GM13976 (cell line): ENCODE results near the gene SYT14.
"Not testable (repeated sequence)": the region's sequence is repeated elsewhere in the genome, so short reads cannot be mapped to it uniquely, and the experiment has no call there.

ENCODE experiments used
- DNase-seq: peaks from one replicate; pipeline ENCODE4 v3.0.0; 2012; ENCODE audit warnings: low spot score
- in situ Hi-C: fragments of 300-500 bp; cut with MboI; formaldehyde crosslinking; loops from one replicate; pipeline ENCODE4 v1.12.0; 2022; ENCODE audit warnings: low sequenced_read_pairs, mixed read lengths, inconsistent platforms; ENCODE audit not compliant: unreplicated experiment
- TF ChIP-seq, protein P1 (sequence below): IDR thresholded peaks from 2 replicates; pipeline ENCODE4 v1.5.1; 2012; ENCODE audit warnings: borderline replicate concordance, mild to moderate bottlenecking; ENCODE audit not compliant: insufficient read depth; ENCODE audit errors: extremely low read depth, missing control alignments, control extremely low read depth

The SYT14 gene

DNA sequence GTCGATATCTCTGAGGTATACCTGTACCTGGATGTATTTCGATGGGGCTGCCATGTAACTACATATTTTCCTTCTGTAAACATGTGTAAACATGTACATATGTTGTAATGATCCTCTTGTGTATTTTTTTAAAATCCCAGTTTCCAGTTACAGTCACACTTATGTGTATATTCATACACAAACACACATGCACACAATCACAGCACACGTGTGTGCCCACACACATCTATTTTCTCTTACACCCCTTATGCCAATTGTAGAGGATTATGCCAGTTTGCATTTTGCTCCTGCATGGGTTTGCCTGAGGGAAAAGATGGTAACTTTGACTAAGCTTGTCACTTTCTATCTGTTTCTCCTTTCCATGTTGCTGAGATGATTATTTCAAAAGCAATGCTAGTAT, 10.1 kb downstream of the SYT14 start:
- DNase-seq: no peak
- in situ Hi-C loops: no loop called here
- TF ChIP-seq, protein P1, sequence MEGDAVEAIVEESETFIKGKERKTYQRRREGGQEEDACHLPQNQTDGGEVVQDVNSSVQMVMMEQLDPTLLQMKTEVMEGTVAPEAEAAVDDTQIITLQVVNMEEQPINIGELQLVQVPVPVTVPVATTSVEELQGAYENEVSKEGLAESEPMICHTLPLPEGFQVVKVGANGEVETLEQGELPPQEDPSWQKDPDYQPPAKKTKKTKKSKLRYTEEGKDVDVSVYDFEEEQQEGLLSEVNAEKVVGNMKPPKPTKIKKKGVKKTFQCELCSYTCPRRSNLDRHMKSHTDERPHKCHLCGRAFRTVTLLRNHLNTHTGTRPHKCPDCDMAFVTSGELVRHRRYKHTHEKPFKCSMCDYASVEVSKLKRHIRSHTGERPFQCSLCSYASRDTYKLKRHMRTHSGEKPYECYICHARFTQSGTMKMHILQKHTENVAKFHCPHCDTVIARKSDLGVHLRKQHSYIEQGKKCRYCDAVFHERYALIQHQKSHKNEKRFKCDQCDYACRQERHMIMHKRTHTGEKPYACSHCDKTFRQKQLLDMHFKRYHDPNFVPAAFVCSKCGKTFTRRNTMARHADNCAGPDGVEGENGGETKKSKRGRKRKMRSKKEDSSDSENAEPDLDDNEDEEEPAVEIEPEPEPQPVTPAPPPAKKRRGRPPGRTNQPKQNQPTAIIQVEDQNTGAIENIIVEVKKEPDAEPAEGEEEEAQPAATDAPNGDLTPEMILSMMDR: no peak

DNA sequence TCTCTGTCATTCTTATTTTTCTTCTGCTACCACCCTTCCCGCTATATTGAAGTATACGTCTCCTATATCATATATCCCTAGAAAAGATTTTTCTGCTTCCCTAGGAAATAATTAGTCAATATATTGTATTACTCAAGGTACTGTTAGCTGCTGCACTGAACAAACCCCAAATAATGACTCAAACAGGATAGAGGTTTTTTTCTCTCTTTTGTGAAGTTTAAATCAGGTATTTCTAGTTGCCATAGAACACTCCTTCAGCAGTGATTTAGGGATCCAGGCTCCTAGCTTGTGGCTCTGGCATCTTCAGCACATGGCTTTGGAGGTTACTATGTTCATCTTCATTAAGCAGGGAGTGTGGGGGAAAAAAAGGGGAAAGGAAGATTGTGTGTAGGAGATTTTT, 18.1 kb downstream of the SYT14 start:
- TF ChIP-seq, protein P1: no peak

DNA sequence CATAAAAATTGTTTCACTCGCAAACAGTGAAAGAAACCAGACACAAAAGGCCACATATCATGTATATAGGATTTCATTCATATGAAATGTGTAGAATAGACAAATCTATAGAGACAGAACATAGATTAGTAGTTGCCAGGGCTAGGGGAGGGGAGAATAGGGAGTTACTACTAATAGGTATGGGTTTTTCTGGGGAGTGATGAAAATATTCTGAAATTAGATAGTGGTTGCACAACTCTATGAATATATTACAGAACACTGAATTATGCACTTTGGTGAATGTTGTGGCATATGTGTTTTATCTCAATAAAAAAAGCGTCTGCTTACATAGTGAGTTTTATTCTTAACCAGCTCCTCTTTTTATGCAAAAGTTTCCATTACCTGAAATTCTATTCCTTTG, 21.6 kb downstream of the SYT14 start:
- no peak for DNase-seq
- in situ Hi-C loops: no loop called here
- TF ChIP-seq, protein P1: no peak

More for the DNA sequence above, 18.1 kb downstream of the SYT14 start:
- DNase-seq: no peak
- in situ Hi-C loops: no loop called here

DNA sequence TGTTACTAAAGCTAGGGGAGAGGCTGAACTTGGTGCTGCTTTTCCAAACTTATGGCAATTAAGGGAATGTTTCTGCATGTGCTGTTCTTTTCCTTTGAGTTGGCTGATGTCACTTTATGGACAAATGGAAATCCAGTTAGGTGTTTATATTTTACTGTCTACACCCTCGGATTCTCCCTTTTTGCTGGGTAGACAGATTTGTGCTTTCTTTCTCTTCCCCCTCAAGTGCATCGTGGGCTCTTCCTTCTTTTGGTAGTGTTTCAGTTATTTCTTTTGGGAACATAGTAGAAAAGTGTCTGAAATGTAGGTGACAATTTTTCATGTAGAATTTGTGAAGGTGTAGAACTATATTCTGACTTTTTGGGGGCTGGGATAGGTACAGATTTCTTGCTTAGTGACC, 22.9 kb downstream of the SYT14 start:
- no peak for DNase-seq
- in situ Hi-C loops: no loop called here
- TF ChIP-seq, protein P1: no peak

DNA sequence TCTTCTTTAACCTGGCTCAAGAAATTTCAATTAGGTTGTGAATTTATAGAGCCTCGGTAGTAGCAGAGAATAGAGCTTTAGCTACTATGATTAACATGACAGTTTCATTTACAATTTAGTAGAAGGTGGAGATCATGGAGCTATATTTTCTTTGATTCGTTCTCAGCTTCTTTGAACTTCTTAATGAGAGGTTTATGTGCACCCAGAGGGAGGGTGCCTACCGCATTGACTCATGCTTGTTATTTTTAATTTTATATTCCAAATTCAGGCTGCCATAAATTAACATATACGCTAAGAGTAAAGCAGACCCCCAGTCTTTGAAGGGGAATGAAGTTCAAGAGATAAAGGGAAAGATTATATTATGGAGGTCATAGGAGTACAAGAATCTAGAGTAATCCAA, 24.4 kb downstream of the SYT14 start:
- TF ChIP-seq, protein P1: no peak

DNA sequence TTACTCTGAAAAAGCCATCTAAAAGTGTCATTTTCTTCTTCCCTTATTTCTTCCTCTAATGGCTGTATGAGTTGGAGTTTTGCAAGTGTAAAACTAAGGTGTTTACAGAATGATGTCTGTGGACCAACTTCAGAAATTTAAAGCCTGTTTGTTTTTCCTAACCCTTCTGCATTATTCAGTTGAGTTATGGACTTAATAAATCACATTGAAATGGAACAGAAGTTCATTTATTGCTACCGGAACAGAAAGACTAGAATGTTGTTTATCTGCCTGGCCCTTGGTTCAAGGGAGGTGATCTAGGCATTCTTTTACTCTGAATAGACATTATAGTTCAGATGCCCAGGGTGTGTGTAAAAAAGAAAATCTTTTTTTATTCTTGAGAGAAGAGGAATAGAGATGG, 24.8 kb downstream of the SYT14 start:
- in situ Hi-C loops: no loop called here
- DNase-seq: no peak
- TF ChIP-seq, protein P1: no peak

More for the DNA sequence above, 24.4 kb downstream of the SYT14 start:
- DNase-seq: no peak
- in situ Hi-C loops: no loop called here

DNA sequence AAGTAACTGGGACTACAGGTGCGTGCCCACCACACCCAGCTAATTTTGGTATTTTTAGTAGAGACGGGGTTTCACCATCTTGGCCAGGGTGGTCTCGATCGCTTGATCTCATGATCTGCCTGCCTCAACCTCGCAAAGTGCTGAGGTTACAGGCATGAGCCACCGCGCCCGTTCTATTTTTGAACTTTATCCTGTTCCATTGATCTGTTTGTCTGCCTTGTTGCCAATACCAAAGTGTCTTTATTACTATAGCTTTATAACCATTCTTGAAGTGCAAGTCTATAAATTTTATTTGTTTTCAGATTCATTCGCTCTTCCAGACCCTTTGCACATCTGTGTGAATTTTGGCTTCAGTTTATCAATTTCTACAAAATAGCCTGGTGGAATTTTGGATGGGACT, 28.0 kb downstream of the SYT14 start:
- TF ChIP-seq, protein P1: no peak
- DNase-seq: no peak
- in situ Hi-C loops: no loop called here

DNA sequence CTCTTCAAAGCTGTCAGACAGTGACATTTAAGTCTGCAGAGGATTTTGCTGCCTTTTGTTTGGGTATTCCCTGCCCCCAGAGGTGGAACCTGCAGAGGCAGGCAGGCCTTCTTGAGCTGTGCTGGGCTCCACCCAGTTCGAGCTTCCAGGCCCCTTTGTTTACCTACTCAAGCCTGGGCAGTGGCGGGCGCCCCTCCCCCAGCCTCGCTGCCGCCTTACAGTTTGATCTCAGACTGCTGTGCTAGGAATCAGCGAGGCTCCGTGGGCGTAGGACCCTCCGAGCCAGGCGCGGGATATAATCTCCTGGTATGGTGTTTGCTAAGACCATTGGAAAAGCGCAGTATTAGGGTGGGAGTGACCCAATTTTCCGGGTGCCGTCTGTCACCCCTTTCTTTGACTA, 40.7 kb downstream of the SYT14 start:
- DNase-seq, in situ Hi-C loops: not testable (repeated sequence)
